Measurements from ENCODE around the gene DMAC2L. TPM values are rescaled to one million over a fixed set of nuclear protein-coding genes. Genes with fewer than 3 reads are reported as not detected.
A peak's percentile ranks its signal among the peaks of the same experiment; 100 is the strongest.

Gene DMAC2L
- total RNA-seq, 1 experiment from 2014 or later = 15.4 TPM

DNA sequence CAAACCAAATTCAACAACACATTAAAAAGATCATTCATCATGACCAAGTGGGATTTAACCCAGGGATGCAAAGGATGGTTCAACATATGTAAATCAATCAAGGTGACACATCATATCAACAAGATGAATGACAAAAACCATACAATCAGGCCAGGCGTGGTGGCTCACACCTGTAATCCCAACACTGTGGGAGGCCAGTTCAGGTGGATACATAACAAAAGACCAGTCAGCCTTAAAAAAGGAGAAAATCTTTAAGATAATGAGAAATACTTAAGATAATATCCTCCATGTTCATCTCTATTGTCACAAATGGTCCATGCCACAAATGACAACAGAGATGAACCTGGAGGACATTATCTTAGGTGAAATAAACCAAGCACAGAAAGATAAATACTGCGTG is 12.5 kb upstream of the DMAC2L start:
- POLR2A ChIA-PET (ENCODE audit: unreplicated experiment) = no interaction called here
- intact Hi-C loops (cut with micrococcal nuclease; ENCODE audit: unreplicated experiment) = no loop called here
- H3K4me3 ChIP-seq = no peak overlapping the region

DNA sequence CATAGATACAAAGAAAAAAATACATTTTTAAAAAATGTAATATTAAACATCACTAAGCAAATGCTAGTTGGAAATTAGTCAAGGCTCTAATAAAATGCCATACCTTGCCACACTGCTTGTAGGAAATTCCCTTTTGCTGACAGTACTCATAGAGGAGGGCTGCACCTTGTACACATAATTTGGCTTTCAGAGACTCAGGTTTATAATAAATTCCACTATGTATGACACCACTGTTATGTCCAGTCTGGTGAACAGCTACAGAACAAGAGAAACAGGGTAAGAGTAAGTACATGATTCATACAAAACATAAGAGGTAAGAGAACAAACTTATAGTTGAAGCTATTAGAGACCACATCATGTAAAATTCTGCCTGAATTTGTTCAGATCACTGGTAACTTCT is 10.2 kb upstream of the DMAC2L start:
- no peak overlapping the region for H3K4me2 ChIP-seq
- BruUV-seq (replicated peaks) = no TSS peak
- no peaks in the 10 kb centered on the region for H3K9me2 ChIP-seq (ENCODE audit: insufficient read depth)
- peak in 1 of 2 experiments; percentile 37 for DNase-seq
- ChIA-PET POLR2A (ENCODE audit: unreplicated experiment) (no interaction called here), CTCF (no interaction called here)
- no peaks in the 10 kb centered on the region; the same call in 1 of the 2 replicates for H4K20me1 ChIP-seq (ENCODE audit: insufficient read depth)
- intact Hi-C loops (cut with micrococcal nuclease; ENCODE audit: unreplicated experiment) = no loop called here
- H2AFZ ChIP-seq = no peak overlapping the region
- H3K4me3 ChIP-seq = no peak overlapping the region
- TF ChIP-seq, protein P1, sequence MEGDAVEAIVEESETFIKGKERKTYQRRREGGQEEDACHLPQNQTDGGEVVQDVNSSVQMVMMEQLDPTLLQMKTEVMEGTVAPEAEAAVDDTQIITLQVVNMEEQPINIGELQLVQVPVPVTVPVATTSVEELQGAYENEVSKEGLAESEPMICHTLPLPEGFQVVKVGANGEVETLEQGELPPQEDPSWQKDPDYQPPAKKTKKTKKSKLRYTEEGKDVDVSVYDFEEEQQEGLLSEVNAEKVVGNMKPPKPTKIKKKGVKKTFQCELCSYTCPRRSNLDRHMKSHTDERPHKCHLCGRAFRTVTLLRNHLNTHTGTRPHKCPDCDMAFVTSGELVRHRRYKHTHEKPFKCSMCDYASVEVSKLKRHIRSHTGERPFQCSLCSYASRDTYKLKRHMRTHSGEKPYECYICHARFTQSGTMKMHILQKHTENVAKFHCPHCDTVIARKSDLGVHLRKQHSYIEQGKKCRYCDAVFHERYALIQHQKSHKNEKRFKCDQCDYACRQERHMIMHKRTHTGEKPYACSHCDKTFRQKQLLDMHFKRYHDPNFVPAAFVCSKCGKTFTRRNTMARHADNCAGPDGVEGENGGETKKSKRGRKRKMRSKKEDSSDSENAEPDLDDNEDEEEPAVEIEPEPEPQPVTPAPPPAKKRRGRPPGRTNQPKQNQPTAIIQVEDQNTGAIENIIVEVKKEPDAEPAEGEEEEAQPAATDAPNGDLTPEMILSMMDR (conservative IDR thresholded peaks at IDR 0.05) = no peak
- TF ChIP-seq EZH2 (IDR thresholded peaks at IDR 0.05; ENCODE audit: low read depth) = no peak
- H3K4me1 ChIP-seq (replicated peaks; ENCODE audit: insufficient read depth) = peaks cover 5% of the 10 kb centered on the region; the same call in 1 of the 2 replicates
- H3K27me3 ChIP-seq (ENCODE audit: insufficient read depth, low read depth) = no peaks in the 10 kb centered on the region
- no peak overlapping the region for H3K27ac ChIP-seq
- no peaks in the 10 kb centered on the region for H3F3A ChIP-seq (ENCODE audit: insufficient read depth, low read depth)
- no peaks in the 10 kb centered on the region for H3K9me3 ChIP-seq (ENCODE audit: insufficient read depth, low read depth)
- no peaks in the 10 kb centered on the region for H3K36me3 ChIP-seq (ENCODE audit: low read depth)
- H3K79me2 ChIP-seq (ENCODE audit: low read depth) = peaks cover 14% of the 10 kb centered on the region

More for the DNA sequence above, 12.5 kb upstream of the DMAC2L start:
- Histone ChIP-seq H3F3A (ENCODE audit: insufficient read depth, low read depth) (no peaks in the 10 kb centered on the region), H3K4me1 (replicated peaks; ENCODE audit: insufficient read depth) (peaks cover 5% of the 10 kb centered on the region; the same call in 1 of the 2 replicates), H2AFZ (no peak overlapping the region), H3K9me2 (ENCODE audit: insufficient read depth) (no peaks in the 10 kb centered on the region), H3K27me3 (ENCODE audit: insufficient read depth, low read depth) (no peaks in the 10 kb centered on the region), H4K20me1 (ENCODE audit: insufficient read depth) (no peaks in the 10 kb centered on the region; the same call in 1 of the 2 replicates), H3K79me2 (ENCODE audit: low read depth) (0 out of 2 replicates have a peak, but pooled peaks cover 3% of the 10 kb centered on the region), H3K27ac (no peak overlapping the region), H3K4me2 (no peak overlapping the region), H3K36me3 (ENCODE audit: low read depth) (no peaks in the 10 kb centered on the region), H3K9me3 (ENCODE audit: insufficient read depth, low read depth) (no peaks in the 10 kb centered on the region)
- no peak for DNase-seq
- TF ChIP-seq, protein P1 (conservative IDR thresholded peaks at IDR 0.05) = no peak
- no peak for TF ChIP-seq EZH2 (IDR thresholded peaks at IDR 0.05; ENCODE audit: low read depth)
- CTCF ChIA-PET = no interaction called here
- BruUV-seq (replicated peaks) = no TSS peak

DNA sequence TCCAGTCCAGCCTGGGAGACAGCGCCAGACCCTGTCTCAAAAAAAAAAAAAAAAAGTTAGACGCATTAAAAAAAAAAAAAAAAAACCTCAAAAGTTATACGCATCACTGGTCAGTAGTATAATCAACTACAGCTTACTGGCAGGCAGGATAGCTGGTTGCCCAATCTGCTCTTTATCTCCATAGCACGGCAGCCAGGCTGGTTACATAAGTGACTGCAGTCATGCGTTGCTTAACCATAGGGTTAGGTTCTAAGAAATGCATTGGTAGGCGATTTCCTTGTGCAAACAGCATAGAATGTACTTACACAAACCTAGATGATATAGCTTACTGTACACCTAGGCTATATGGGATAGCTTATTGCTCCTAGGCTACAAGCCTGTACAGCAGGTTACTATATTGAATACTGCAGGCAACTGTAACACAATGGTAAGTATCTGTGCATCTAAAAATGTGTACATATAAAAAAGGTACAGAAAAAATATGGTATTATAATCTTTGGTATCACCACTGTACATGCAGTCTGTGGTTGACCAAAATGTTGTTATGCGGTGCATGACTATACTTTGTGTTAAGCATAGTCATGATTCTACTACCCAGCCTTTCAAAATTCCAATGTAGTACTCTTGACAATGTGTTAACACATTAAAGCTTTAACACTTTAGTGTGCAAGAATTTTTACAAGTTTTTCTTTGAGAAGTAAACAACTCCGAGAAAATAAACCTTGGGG is 8.2 kb upstream of the DMAC2L start:
- Histone ChIP-seq H2AFZ (no peak overlapping the region), H3K27me3 (ENCODE audit: insufficient read depth, low read depth) (no peaks in the 10 kb centered on the region), H3K36me3 (ENCODE audit: low read depth) (no peaks in the 10 kb centered on the region), H3K4me3 (no peak overlapping the region), H3K9me3 (ENCODE audit: insufficient read depth, low read depth) (no peaks in the 10 kb centered on the region), H3K79me2 (ENCODE audit: low read depth) (peaks cover 26% of the 10 kb centered on the region), H3K9me2 (ENCODE audit: insufficient read depth) (no peaks in the 10 kb centered on the region; the same call in 1 of the 2 replicates), H3K27ac (no peak overlapping the region), H3F3A (ENCODE audit: insufficient read depth, low read depth) (no peaks in the 10 kb centered on the region), H3K4me2 (no peak overlapping the region), H3K4me1 (replicated peaks; ENCODE audit: insufficient read depth) (peaks cover 5% of the 10 kb centered on the region; the same call in 1 of the 2 replicates), H4K20me1 (ENCODE audit: insufficient read depth) (no peaks in the 10 kb centered on the region; the same call in 1 of the 2 replicates)
- no peak for TF ChIP-seq EZH2 (IDR thresholded peaks at IDR 0.05; ENCODE audit: low read depth)
- TF ChIP-seq, protein P1 (conservative IDR thresholded peaks at IDR 0.05) = no peak
- intact Hi-C loops (cut with micrococcal nuclease; ENCODE audit: unreplicated experiment) = no loop called here
- ChIA-PET CTCF (no interaction called here), POLR2A (ENCODE audit: unreplicated experiment) (no interaction called here)
- DNase-seq = peak in 1 of 2 experiments; percentile 84
- BruUV-seq (replicated peaks) = no TSS peak
